Forelimb muscle (tissue), 1 donor: Measurements from ENCODE around the gene TUBA3E. TPM values are rescaled to one million over a fixed set of nuclear protein-coding genes. Genes with fewer than 3 reads are reported as not detected.
"Not testable (repeated sequence)": the region's sequence is repeated elsewhere in the genome, so short reads cannot be mapped to it uniquely, and the experiment has no call there.

Experiments
- DNase-seq: peaks from one replicate; pipeline ENCODE4 v3.0.0-alpha.2; 2013; ENCODE audit warnings: low read depth
- polyA plus RNA-seq: library from polyadenylated mRNA; unstranded; fragments of 120-200 nt; gene quantifications from one replicate; pipeline ENCODE4 v1.2.1, GENCODE V29; 2013; ENCODE audit not compliant: insufficient read length

The TUBA3E gene
- polyA plus RNA-seq, 1 donor = not detected

DNA sequence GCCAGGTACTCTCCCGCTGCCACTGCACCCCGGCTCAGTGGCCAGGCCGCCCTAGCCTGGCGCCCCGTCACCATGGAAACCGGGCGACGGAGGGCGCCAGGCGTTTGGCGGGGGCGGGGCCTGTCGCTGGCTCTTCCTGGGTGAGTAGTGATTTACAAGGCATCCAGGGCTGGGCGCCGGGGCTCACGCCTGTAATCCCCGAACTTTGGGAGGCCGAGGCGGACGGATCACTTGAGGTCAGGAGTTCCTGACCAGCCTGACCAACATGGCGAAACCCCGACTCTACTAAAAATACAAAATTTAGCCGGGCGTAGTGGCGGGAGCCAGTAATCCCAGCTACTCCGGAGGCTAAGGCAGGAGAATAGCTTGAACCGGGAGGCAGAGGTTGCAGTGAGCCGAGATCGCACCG lies 53.2 kb downstream of the TUBA3E start, which contains the start of gene CCDC74B:
Gene CCDC74B (minus strand): TSS at position 107 of the 409 bp plus-strand sequence. CDS start 116 bp downstream, outside the sequence.
- DNase-seq = not testable (repeated sequence)

DNA sequence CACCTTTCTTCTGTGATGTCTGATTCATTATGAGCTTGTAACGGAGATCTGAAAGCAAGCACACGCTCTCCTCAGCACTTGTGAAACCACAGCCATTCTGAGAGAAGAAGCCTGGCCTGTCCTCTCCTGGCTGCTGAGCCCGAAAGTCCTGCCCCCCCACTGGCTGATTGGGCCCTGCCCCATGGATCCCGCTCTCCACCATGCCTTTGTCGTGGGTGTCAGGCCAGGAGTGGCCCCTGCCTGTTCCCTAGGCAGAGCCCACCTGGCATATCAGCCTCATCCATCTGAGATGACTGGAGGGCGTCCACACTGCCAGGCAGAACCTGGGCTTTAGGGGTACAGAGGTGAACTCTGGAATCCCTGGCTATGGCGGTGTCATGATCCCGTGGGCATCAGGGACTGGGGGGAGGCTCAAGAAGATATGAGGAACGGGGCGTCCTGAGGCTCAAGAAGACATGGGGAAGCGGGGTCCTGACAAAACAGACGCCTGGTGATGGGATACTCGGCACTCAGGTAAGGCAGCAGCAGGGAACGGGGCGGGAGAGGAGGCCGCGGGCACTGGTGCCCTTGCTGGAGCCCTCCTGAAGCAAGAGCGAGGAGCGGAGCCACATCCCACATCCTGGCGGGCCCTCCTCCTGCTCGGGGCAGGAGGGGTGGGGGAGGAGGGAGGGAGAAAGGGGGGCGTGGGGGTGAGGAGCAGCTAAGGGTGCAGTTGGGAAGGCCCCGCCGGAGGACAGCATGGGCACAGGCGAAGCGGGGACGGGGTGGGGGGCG lies 54.8 kb downstream of the TUBA3E start:
- not testable (repeated sequence) for DNase-seq

DNA sequence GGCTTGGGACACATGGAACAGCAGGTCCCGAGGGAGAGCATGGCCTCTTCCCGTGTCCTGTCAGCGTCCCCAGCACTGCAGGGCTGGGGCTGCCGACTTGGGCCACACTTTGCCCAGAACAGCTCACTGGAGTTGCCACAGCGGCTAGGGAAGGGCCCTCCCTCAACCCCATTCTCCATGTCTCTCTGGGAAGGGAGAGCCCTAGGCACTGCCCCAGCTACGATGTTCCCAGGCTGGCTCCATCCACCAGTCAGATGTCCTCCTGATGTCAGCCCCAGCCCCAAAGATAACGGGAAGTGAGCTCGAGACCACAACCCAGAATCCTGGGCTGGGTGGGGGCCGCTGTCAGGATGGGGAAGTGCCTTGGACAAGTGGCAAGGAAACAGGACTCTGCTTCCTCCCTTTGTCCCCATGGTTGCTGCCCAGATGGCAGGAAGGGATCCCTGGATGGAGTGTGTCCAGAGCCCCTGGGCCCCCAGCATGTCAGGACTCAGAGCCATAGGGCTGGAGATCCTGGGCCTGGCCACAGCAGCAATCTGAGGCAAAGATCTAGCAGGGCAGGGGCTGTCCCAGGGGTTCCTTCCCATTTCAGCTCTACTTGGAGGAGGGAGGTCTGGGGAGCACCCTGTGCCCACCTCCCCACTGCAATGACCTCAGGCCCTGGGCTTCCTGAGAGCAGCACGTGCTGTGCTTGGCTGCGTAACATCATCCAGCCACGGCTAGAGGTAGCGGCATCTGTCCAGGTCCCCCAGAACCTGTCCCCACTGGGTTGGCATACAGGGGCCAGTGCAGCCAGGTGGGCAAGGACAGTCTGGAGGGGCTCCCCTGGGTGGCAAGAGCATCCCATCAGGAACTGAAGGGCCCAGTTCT lies 55.6 kb downstream of the TUBA3E start:
- DNase-seq = not testable (repeated sequence)

Other genes with a start within 250 kb of the TUBA3E start
- gene RAB6C, start 218.8 kb downstream of the TUBA3E start, polyA plus RNA-seq = 0.24 TPM
- gene POTEF, start 69.2 kb downstream of the TUBA3E start, polyA plus RNA-seq = 0.05 TPM
- gene CCDC74B, start 53.3 kb downstream of the TUBA3E start, polyA plus RNA-seq = 1.1 TPM
- 34.5 TPM for gene SMPD4, start 16.8 kb downstream of the TUBA3E start, polyA plus RNA-seq
- 133 TPM for gene MZT2B, start 16.2 kb downstream of the TUBA3E start, polyA plus RNA-seq
- 39.8 TPM for gene IMP4, start 144.5 kb upstream of the TUBA3E start, polyA plus RNA-seq
- gene PTPN18, start 157.6 kb upstream of the TUBA3E start, polyA plus RNA-seq = 19.9 TPM